GM19025 (cell line): ENCODE results near the gene CSGALNACT2.
"Not testable (repeated sequence)": the region's sequence is repeated elsewhere in the genome, so short reads cannot be mapped to it uniquely, and the experiment has no call there.

ENCODE experiments used
- ATAC-seq: cut with Tn5 transposase; IDR thresholded peaks from one replicate; pipeline ENCODE4 v1.9.1; 2021; ENCODE audit warnings: mild to moderate bottlenecking, low read depth, moderate library complexity; ENCODE audit not compliant: unreplicated experiment

CSGALNACT2 gene

DNA sequence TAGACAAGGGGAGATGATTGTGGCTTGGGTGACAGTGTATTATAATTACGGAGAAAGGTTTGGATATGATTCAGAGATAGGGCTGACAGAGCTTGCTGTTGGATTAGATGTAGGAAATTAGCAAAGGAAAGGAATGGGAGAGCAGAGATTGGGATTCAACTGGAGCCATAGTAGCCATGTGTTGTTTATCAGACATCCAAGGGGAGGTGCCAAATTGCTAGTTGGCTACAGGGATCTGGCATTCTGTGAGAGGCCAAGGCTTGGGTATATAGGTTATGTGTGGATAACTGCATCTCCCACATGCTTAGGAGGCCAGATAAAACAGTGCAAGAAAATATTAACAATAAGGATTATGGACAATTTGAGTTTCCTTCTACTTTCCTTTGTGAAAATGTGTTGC is 34.9 kb downstream of the CSGALNACT2 start:
- no peak for ATAC-seq

DNA sequence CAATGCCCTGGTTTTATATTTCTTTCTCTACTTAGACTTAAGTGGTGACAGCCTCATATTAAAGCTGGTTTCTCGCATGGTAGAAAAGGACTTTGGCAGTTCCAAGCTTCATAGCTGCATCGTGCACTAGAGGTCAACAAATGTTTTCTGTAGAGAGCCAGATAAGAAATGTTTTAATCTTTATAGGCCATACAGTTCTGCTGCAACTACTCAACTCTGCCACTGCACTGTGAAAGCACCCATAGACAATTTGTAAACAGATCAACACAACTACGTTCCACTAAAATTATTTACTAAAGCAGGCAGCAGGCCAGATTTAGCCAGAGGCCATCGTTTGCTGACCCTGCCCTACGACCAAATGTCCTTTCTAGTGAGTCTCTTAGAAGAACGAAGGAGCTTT is 36.7 kb downstream of the CSGALNACT2 start:
- no peak for ATAC-seq

DNA sequence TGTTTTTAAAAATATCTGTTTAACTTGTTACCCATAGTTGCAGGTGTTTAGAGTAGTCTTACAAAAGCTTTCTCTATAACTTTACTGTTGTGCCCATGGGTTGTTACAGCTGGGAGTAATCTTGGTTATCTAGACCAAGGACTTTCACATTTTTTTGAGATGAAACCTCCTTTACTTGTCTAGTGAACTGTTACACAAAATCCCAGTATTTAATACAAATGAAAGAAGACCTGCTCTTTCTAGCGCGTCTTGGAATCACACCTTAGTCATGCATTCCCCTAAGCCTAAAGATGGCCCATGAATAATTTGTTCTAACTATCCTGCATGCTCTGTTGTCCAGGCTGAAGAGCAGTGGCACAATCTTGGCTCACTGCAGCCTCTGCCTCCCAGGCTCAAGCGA is 38.0 kb downstream of the CSGALNACT2 start:
- ATAC-seq = no peak

DNA sequence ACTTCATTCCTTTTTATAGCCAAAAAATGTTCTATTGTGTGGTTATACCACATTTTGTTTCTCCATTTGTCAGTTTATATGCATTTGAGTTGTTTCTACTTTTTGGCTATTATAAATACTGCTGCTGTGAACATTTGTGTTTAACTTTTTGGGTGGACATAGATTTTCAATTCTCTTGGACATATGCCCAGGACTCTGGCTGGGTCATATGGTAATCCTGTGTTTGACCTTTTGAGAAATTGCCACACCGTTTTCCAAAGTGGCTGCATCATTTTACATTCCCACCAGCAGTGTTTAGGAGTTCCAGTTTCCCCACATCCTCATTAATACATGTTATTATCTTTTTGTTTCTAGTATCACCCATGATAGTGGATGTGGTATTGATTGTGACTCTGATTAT is 39.4 kb downstream of the CSGALNACT2 start:
- ATAC-seq = no peak

DNA sequence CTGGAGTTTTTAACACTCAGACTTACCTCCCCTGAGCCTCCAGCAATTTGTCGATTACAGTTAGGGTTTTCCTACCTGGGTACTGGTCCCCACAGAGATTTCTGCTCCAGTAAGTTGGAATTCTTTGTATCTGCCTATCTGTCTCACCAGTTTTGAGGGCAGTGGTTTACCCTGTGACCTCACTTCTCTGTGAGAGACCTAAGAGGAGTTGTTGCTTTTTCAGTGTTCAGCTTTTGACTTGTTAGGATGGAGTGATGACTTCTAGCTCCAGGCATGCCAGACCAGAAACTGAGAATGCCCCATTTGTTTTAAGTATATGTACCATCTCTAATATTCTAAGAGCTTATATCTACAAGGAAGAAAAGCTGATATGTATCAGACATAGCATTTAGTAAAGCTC is 42.9 kb downstream of the CSGALNACT2 start:
- no peak for ATAC-seq

DNA sequence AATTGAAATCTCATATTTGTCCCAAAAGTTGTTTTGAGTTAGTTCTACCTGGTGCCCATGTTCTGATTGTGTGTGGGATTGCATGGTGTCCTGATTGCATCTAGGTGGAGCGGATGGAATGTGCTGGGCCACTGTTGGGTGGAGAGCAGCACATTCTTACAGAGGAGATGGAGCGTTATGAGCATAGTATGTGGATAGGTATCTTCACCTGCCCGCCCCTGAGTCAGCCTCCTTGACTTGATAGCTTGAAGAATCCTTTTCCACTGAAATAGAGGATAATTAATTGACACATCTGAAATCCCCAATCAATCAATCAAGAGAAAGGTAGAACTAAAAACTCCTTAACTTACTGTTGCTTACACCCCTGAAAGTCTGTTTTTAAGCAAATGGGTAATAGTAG is 45.5 kb downstream of the CSGALNACT2 start:
- ATAC-seq = not testable (repeated sequence)

DNA sequence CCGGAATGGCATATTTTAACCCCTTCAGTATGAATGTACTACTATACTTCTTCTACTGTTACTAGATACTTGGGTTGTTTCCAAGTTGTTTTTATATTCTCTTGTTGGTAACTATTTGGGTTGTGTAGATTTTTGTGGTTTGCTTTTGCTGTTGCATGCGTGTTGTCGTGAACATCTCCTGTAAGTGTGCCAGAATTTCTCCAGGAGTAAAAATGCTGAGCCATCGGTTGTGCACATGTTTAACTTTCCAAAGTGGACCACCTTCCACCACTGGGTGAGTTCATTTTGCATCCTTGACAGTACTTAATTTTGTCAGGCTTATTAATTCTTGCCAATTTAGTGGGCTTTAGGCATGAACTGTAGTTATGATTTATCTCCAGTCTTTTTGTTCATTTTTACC is 47.9 kb downstream of the CSGALNACT2 start:
- no peak for ATAC-seq

DNA sequence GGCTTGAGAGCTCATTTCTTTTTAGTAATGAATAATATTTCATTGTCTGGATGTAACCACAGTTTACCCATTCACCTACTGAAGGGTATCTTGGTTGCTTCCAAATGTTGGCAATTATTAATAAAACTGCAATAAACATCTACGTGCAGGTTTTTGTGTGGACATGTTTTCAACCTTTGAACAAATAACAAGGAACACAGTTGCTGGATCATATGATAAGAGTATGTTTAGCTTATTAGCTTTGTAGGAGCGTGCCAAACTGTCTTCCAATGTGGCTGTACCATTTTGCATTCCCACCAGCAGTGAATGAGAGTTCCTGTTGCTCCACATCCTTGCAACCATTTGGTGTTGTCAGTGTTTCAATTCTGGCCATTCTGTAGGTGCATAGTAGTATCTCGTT is 49.0 kb downstream of the CSGALNACT2 start:
- no peak for ATAC-seq

DNA sequence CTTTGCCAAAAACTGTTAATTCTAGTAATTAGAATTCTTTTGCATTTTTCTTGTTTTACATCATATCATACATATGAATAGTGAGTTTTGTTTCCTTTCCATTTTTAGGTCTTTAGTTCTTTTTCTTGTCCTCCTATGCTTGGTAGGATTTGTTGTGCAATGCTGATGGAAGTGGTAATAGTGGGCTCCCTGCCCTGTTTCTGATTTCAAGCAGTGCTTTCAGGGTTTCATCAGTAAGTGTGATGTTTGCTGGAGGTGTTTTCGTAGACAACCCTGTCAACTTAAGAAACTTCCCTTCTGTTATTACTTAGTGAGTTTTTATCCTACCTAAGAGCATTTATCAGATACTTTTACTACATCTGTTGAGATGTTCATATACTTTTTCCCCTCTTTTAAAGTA is 50.5 kb downstream of the CSGALNACT2 start:
- ATAC-seq = no peak

DNA sequence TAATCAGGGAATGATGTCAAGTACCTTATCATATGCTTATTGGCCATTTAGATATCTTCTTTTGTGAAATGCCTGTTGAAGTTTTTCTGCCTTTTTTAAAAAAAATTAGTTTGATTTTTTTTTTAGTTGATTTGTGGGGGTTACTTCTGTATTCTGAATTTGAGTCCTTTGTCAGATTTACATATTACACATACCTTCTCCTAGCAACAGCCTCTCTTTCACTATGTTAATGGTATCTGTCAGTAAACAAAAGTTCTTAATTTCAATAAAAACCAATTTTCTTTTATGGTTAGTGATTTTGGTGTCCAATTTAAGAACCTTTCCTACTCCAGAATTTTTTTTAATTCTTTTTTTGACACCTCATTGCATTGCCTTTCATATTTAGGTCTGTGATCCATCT is 52.0 kb downstream of the CSGALNACT2 start:
- ATAC-seq = no peak

DNA sequence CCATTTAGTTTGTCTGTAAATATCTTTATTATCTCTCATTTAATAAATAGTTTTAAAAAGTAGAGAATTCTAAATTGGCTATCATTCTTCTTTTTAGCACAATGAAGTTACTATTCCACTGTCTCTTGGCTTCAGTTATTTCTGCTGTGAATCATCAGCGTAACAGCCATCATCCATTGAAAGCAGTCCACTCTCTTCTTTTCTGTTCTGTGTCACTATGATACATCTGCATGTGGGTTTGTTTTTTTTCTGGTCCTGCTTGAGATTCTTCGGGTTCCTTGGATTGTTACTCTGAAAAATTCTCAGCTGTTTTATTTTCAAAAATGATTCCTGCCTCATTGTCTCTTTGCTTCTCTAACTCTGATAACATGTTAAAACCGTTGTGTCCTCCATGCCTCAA is 52.5 kb downstream of the CSGALNACT2 start:
- ATAC-seq = no peak

DNA sequence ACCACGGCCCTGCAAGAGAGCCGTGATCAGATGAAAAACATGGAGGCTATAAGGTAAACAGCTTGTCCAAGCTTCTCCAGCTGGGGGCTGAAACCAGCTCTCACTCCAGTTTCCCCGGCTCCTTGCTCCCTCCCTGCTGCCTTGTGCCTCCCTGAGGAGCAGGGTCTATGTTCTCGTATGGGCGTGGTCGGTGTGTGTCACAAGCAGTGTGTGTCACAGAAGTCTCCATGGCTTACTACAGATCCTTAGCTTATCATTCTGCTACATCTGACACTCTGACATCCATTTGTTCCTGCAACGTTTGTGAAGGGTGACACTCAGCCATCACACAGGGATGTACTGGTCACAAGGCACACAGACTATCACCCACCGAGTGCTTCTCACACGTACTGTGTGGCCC is 54.6 kb downstream of the CSGALNACT2 start:
- ATAC-seq = no peak

DNA sequence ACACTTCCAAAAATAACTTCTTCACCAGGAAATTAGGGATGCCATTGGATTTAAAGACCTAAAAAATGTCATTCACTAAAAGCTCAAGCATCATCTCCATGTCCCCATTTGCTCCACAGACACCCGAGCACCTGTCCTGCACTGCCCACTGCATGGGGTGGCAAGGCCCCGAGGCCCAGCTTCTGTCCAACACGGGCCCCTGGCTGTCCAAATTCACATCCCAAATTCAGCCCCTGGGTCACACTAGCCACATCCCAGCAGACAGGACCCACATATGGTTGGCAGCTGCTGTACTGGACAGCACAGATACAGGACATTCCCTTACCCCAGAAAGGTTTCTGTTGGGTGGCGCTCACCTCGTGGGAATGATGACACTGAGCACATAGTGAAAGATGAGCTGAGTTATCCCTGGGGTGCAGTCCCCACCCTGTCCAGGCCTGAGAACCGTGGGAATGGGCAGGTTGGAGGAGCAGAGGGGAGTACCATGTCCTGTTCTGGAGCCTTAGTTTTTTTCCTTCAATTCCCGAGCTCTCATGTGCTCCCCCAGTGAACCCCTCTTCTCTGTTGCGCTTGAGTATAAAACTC is 55.3 kb downstream of the CSGALNACT2 start:
- ATAC-seq = no peak

DNA sequence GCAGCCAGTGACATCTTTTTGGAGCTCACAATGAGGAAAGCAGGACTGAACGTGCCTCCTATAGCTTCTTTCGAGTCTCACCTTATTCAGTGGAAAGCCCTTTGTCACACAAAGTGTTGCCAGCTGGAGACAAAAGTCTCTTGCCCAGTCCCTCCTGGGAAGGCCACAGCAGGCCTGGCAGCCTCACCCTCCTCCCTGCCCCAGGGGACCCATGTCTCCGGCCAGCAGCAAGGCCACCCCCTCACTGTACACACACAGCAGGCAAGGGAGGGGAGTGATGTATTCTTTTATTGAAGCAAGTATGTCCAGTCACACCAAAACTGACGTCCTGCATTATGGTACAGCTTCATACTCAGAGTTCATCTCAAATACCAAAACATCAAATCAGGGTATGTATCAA is 56.0 kb downstream of the CSGALNACT2 start:
- ATAC-seq = no peak

DNA sequence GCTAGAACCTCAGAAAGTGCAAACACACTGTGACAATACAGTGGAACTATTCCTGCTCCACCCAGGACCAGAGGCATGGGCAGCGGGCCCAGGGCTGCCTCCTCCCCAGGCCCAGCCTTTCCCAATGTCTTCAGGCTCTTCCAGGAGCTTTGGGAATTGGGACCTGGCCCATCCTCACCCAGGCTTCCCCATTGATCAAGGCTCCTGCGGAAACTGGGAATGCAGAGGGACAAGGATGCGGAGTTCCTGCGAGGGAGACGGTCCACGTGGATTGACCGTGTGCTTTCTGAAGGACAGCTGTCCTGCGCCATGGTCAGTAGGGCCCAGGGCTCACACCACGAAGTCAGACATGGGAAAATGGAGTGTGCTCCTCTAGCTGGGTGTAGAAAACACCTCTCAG is 56.6 kb downstream of the CSGALNACT2 start:
- no peak for ATAC-seq

DNA sequence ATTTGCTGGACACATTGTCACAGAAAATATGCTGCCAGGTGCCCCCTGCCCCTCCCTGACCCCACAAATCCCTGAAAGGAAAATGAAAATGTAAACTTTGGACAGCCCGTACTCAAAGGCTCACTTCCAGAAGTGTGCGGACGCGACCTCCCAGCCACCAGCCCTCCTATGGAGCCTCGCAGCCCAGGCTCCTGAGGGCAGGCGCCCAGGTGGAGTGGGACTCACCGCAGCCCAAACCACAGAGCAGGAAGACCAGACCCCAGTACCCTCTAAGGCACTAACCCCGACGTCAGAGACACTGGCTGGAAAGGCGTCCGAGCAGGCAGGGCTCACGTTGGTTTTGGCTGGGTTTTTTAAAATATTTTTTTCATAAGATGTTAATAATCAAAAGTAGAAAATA is 57.3 kb downstream of the CSGALNACT2 start:
- no peak for ATAC-seq

DNA sequence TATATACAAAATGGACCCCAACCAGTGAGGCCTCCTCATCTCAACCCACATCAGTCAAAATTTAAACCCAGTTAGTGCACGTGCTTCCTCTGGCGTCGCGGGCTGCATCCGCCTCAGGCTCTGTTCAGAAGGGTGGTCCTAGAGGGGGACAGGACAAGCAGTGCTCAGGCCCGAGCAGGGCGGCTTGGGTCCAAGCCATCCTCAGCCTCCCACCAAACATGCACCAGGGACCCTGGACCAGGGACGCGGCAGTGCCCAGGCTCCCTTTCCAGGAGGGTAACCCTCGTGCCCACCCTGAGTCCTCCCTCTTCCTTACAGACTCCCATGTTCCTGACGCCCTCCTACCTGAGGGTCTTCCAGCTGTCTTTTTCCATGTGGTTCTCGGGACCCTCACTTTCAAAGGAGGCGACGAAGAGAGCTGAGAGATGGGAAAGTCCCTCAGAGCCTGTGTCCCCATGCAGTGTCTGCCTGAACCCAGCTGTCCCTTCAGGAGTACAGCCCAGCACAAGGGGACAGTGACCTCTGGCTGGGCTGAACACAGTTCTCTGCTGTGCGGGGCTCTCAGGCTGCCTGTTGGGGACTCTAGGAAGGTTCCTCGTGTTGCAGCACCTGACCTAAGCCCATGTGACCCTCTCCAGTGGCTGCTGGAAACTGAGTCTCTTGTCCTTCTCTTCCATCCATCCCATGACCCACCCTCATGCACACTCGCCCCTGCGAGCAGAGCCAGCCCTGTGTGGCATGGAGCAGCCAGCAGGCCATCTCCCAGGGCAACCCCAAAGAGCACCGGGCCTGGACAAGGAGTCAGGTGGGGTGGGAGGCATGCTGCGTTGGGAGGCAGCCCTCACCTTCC is 58.1 kb downstream of the CSGALNACT2 start:
- ATAC-seq = no peak

DNA sequence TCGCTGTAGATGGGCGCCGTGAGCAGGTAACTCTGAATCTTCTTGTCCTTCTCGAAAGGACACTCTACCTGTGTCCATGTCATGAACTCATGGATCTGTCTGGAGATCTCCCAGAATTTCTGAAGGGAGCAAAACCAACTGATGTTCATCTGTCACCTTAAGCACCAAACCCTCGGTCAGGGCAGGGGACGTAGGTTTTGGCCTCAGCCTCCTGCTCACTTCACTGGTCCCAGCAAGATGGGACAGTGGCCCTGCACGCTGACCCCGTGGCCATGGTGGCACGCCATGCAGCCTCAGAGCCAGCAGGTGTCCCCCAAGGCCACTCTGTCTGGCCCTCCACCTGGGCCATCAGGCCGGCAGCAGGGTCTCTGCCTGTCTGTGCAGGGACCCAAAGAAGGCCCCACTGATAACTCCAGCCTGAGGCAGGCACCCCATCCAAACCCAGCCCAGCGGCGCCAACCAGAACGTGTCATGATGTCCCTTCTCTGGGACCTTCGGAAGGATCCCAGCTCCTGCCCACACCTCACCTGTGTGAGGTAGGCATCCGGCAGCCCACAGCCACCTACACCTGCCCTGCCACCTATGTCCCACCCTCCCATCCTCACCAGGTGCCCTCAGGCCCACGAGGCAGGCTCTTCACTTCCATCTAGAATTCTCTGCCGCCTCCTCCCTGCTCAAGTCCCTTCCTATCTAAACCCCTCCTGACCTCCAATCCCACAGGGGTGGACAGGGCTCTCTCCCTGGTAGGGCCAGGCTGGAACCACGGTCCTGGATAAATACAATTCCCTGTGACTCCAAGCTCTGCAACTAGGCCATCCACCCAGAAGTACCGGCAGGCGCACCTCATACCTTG is 59.0 kb downstream of the CSGALNACT2 start:
- ATAC-seq = no peak

DNA sequence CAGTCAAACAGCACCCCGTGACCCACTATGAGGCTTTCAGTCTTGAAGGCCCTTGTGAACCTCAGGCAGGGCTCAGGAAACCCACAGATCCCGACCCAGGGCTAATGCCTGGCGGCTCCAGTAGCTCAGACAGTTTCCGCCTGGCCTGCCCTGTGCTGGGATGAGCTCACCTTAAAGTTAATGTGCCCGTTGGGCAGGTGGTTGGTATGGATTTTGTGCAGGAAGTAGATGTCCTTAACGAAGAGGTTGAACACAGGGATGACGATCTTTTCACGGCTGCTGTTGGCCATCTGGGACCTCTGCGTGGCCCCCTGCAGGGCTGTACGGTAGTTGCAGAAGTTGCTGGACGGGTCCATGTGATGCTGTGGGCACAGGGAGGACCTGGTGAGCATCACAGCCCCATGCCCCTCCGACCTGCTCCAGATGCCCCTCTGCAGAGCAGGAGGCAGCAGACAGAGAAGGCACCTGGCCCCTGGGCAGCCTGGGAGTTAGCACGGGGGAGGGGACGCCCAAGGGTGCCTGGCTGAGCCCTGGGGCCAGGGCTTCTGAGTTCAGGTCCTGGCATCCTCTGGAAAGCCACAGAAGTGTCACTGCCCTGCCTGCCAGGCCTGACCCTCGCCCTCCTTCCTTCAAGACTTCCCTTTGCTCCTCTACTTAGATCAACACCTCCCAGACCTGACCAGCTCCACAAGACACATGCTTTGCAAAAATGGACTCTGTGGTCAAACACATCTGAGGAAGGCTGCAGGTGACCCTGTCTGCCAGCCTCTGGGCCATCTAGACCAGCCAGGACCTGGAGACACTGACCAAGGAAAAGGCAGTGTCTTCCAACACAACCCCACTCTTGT is 59.8 kb downstream of the CSGALNACT2 start:
- ATAC-seq = no peak

DNA sequence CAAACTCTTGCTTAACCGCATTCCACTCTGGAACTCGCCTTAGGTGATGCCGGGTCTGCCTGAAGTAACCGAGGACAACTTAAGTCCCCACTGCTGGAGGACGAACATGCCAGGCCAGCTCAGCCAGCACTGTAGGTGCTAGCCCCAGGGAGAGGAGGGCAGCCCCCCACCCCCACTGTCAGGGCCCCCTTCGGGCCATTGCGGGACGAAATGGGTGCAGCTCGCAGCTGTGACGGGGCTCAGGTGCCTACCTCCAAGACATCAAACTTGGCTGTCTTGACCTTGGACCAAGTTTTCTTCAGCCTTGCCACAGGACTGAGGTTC is 60.4 kb downstream of the CSGALNACT2 start:
- no peak for ATAC-seq
